Measurements from ENCODE around the gene ILDR1. TPM values are rescaled to one million over a fixed set of nuclear protein-coding genes. Genes with fewer than 3 reads are reported as not detected.
A peak's percentile ranks its signal among the peaks of the same experiment; 100 is the strongest.

The ILDR1 gene
- total RNA-seq, 2 experiments from 2014 or later = not detected

DNA sequence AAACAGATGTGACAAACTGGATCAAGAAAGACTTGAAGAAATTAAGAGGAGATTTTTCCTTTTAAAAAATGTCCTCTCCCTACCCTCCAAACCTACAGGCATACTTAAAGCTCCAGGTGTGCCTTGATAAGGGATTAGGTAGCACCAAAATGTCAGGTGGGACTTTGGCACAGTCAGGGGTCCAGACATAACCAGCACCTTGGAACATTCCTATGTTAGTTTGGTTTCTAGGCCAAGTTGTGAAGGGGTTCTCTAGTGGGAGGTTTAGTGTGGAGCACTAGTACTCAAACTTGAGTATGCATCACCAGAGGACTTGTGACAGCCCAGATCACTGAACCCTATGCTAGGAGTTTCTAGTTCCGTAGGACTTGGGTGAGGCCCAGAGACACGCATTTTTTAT lies 13.9 kb downstream of the ILDR1 start:
- no peak overlapping the region for H3K27ac Mint-ChIP-seq
- H3K4me1 Mint-ChIP-seq = no peaks in the 10 kb centered on the region
- POLR2A ChIA-PET = no interaction called here
- H3K4me3 Mint-ChIP-seq = no peak overlapping the region
- no peaks in the 10 kb centered on the region for H3K9me3 Mint-ChIP-seq
- H3K36me3 Mint-ChIP-seq = no peaks in the 10 kb centered on the region
- no peak for ATAC-seq (ENCODE audit: low read depth)
- no peak for DNase-seq
- peaks cover 28% of the 10 kb centered on the region for H3K27me3 Mint-ChIP-seq

GRCh38 chr3:122006267-122006666 lies 15.8 kb downstream of the ILDR1 start:
- ATAC-seq (ENCODE audit: low read depth) = no peak
- Mint-ChIP-seq H3K4me3 (no peak overlapping the region), H3K27ac (no peak overlapping the region), H3K36me3 (no peaks in the 10 kb centered on the region), H3K4me1 (no peaks in the 10 kb centered on the region), H3K9me3 (no peaks in the 10 kb centered on the region), H3K27me3 (peaks cover 26% of the 10 kb centered on the region)
- no peak for DNase-seq
- POLR2A ChIA-PET = no interaction called here

DNA sequence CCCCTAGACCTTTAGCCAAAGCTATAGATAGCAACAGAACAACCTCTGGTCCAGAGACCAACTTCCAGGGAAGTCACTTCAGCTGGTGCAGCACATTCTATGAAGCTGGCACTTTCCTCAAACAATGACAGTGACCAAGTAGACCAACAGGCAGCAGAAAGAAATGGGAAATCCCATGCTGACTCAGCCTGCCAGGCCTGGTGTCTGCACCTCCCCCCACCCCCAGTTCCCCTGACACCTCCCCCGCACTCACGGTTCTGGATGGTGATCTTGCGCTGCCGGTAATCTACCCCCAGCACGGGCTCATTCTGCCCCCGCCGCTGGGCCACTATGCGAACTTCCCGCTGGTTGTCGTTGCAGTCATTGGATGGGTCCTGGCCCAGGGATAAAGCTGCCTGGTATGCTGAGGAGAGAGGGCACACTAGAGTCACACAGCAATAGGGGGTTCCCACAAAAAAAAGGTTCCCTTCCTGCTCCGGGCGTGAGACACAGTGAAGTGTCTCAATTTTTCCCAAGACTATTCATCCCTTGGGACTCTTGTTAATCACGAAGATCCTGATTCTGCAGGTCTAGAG lies 17.0 kb downstream of the ILDR1 start:
- POLR2A ChIA-PET = no interaction called here
- Mint-ChIP-seq H3K4me1 (no peaks in the 10 kb centered on the region), H3K27ac (no peak overlapping the region), H3K36me3 (no peaks in the 10 kb centered on the region), H3K27me3 (peaks cover 28% of the 10 kb centered on the region), H3K4me3 (no peak overlapping the region), H3K9me3 (no peaks in the 10 kb centered on the region)
- ATAC-seq (ENCODE audit: low read depth) (no peak), DNase-seq (no peak)

DNA sequence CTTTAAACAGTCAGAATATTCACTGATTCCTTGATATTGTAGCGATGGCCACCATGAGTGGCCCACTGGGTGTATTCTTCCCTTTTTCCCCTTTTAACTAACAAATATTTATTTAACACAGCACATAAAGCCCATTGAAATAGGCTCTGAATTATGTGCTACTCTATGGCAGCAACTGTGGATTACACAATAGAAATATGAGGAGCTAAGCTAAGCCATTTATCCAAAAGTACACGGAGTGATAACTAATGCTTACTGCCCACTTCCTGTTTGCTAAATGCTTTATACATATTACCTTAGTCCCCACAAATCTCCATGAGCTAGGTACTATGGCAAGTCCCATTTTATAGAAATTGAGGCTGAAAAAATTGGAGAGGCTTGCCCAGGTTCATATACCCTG lies 17.9 kb downstream of the ILDR1 start:
- H3K9me3 Mint-ChIP-seq = no peaks in the 10 kb centered on the region
- ATAC-seq (ENCODE audit: low read depth) (no peak), DNase-seq (no peak)
- POLR2A ChIA-PET = no interaction called here
- no peaks in the 10 kb centered on the region for H3K36me3 Mint-ChIP-seq
- no peak overlapping the region for H3K27ac Mint-ChIP-seq
- no peaks in the 10 kb centered on the region for H3K4me1 Mint-ChIP-seq
- peaks cover 28% of the 10 kb centered on the region for H3K27me3 Mint-ChIP-seq
- no peak overlapping the region for H3K4me3 Mint-ChIP-seq

- Mint-ChIP-seq H3K27me3 (peaks cover 28% of the 10 kb centered on the region), H3K9me3 (no peaks in the 10 kb centered on the region), H3K4me1 (peaks cover 3% of the 10 kb centered on the region), H3K27ac (no peak overlapping the region), H3K4me3 (no peak overlapping the region), H3K36me3 (no peaks in the 10 kb centered on the region)
- DNase-seq (no peak), ATAC-seq (ENCODE audit: low read depth) (no peak)
- POLR2A ChIA-PET = no interaction called here
Measured at GRCh38 chr3:122003606-122004005, 18.4 kb downstream of the ILDR1 start.

GRCh38 chr3:122003112-122003511 lies 18.9 kb downstream of the ILDR1 start:
- peaks cover under 1% of the 10 kb centered on the region for H3K36me3 Mint-ChIP-seq
- no peak overlapping the region for H3K27ac Mint-ChIP-seq
- no peaks in the 10 kb centered on the region for H3K9me3 Mint-ChIP-seq
- ATAC-seq (ENCODE audit: low read depth) = no peak
- H3K4me3 Mint-ChIP-seq = no peak overlapping the region
- DNase-seq = no peak
- POLR2A ChIA-PET = no interaction called here
- peaks cover 6% of the 10 kb centered on the region for H3K4me1 Mint-ChIP-seq
- H3K27me3 Mint-ChIP-seq = peaks cover 28% of the 10 kb centered on the region

- Mint-ChIP-seq H3K4me1 (peaks cover 10% of the 10 kb centered on the region), H3K27me3 (peaks cover 28% of the 10 kb centered on the region), H3K27ac (no peak overlapping the region), H3K36me3 (peaks cover 3% of the 10 kb centered on the region), H3K4me3 (no peak overlapping the region), H3K9me3 (no peaks in the 10 kb centered on the region)
- no peak for DNase-seq
- ATAC-seq (ENCODE audit: low read depth) = no peak
- POLR2A ChIA-PET = no interaction called here
Measured at GRCh38 chr3:122002611-122003010, 19.4 kb downstream of the ILDR1 start.

DNA sequence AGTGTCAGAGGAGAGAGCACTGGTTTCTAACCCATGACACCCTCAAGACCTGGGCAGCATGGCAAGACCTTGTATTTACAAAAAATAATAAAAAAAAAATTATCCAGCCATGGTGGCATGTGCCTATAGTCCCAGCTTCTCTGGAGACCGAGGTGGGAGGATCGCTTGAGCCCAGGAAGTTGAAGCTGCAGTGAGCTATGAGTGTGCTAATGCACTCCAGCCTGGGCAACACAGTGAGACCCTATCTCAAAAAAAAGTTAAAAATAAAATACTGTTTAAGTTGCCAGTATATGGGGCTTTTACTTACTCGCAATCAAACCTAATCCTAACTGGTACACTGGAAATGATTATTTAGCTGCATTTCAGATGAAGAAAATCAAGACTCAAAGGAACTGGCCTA lies 20.2 kb downstream of the ILDR1 start:
- peaks cover 28% of the 10 kb centered on the region for H3K27me3 Mint-ChIP-seq
- H3K4me3 Mint-ChIP-seq = no peak overlapping the region
- no peak overlapping the region for H3K27ac Mint-ChIP-seq
- H3K36me3 Mint-ChIP-seq = peaks cover 3% of the 10 kb centered on the region
- peaks cover 10% of the 10 kb centered on the region for H3K4me1 Mint-ChIP-seq
- no peak for DNase-seq
- POLR2A ChIA-PET = no interaction called here
- no peaks in the 10 kb centered on the region for H3K9me3 Mint-ChIP-seq
- no peak for ATAC-seq (ENCODE audit: low read depth)

DNA sequence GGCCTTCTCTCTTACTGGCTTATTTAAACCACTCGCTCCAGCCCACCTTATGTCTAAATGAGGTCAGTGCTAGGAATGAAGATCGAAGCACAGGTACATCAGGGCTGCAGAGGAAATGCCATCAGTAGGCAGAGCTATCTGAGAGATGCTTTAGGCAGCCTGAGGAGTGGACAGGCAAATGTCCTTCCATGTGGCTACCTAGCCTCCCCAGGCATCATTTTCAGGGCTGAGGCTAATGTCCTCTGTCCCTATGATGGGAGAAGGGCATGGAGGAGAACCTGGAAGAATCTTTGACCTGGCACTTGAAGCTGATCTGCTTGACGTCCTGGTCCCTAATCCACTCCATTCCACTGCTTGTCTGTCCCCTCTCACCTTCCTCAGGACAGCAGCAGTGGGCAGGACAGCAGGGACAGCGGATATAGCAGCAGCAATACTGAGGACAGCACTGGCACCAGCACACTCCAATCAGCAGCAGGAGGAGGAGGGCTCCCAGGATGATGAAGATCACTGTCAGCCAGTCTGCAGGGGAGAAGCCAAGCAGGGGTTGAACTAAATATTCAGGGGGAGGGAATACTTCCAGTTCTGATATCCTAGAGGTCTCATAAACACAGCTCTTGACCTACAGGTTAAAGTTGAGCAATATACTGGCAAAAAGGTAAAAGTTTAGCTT lies 21.0 kb downstream of the ILDR1 start:
- Mint-ChIP-seq H3K36me3 (peaks cover 3% of the 10 kb centered on the region), H3K27me3 (peaks cover 25% of the 10 kb centered on the region), H3K9me3 (no peaks in the 10 kb centered on the region), H3K4me1 (peaks cover 11% of the 10 kb centered on the region), H3K27ac (no peak overlapping the region), H3K4me3 (no peak overlapping the region)
- POLR2A ChIA-PET = no interaction called here
- ATAC-seq (ENCODE audit: low read depth) (no peak), DNase-seq (no peak)

- ATAC-seq (ENCODE audit: low read depth) (no peak), DNase-seq (no peak)
- H3K9me3 Mint-ChIP-seq = no peaks in the 10 kb centered on the region
- H3K4me1 Mint-ChIP-seq = peaks cover 22% of the 10 kb centered on the region
- POLR2A ChIA-PET = no interaction called here
- no peak overlapping the region for H3K27ac Mint-ChIP-seq
- H3K27me3 Mint-ChIP-seq = peaks cover 25% of the 10 kb centered on the region
- H3K36me3 Mint-ChIP-seq = peaks cover 3% of the 10 kb centered on the region
- H3K4me3 Mint-ChIP-seq = no peak overlapping the region
Measured at GRCh38 chr3:121999931-122000330, 22.1 kb downstream of the ILDR1 start.

DNA sequence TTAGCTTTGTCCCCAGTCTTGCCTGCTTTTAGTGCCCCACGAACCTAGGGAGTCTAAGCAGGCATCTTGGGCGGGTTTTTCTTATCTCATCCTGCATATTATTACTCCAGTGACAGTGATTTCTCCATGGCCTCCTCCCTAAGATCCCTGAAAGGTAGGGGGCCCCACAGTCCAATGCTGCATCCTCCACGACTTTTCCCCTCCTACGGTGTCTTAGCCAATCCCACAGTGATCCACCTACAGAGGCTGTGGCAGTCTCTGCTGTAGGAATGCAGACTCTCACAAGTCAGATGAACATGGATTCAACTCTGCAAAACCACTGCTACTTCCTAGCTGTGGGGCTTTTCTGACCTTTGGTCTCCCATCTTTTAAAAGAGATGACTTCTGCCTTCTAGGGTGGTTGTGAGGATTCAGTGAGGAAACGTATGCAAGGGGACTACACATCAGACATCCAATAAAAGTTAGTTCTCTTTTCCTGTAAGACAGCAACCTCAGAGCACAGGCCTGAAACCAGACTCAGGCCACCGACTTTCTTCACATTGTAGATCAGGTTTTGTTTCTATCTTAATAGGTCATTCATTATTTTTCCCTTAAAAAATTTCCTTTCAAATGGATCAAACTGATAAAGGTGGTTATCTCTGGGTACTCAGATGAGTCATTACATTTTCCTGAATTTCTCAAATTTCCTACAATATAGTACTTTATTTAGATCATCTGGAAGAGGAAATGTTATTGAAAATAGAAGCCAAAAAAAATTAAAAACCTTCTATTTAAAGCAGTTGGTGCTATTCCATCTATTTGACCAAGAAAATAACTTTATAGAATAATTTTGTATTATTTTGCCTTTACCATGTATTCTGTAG lies 23.2 kb downstream of the ILDR1 start:
- POLR2A ChIA-PET = no interaction called here
- ATAC-seq (ENCODE audit: low read depth) (no peak), DNase-seq (no peak)
- Mint-ChIP-seq H3K27ac (peak overlapping the region; percentile 42), H3K4me3 (no peak overlapping the region), H3K9me3 (no peaks in the 10 kb centered on the region), H3K27me3 (peaks cover 21% of the 10 kb centered on the region), H3K4me1 (peaks cover 26% of the 10 kb centered on the region), H3K36me3 (peaks cover 3% of the 10 kb centered on the region)

DNA sequence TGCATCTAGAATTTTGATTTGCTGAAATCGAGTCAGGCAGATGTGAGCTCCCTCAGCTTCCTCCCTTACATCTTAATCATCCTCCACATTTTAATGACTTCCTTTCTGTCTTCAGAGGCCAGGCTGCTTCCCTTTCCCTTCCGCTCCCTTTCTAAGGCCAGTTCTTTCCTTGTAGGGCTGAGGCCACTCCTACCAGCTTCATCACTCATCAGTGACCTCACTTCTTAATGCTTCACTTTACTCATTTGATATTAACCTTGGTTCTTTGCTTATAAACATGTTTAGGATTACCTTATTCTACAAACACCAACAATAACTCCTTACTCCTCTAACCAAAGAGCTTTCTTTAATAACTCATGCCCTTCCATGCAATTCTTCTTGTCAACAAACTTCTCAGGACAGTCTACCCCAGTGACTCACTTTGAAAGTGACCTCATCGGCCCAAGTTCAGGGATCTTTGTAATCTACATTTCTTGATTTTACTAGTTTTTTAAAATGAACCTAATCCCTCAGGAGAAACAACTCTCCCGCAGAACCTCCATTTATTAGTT lies 23.9 kb downstream of the ILDR1 start:
- Mint-ChIP-seq H3K9me3 (no peaks in the 10 kb centered on the region), H3K36me3 (peaks cover 3% of the 10 kb centered on the region), H3K4me3 (no peak overlapping the region), H3K27me3 (peaks cover 16% of the 10 kb centered on the region), H3K27ac (peak overlapping the region; percentile 2), H3K4me1 (peaks cover 26% of the 10 kb centered on the region)
- DNase-seq (no peak), ATAC-seq (ENCODE audit: low read depth) (no peak)
- POLR2A ChIA-PET = no interaction called here

DNA sequence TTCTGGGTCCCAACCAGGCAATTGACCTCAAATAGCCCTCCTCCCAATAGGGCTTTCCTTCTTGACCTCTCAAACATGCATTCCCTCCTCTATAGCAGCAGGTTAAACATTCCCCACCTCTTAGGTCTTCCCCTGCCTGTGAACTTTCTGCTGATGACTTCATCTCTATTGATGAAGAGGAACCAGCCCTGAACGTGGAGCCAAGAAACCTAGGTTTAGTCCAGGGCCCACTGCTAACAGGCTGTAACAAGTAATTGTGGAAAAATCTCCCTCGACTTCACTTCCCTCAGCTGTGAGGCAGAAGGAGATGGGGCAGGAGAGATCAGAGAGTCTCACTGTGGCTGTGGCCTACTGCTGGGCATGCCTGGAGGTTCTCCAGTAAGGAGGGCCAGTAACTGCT lies 24.7 kb downstream of the ILDR1 start:
- POLR2A ChIA-PET = no interaction called here

GRCh38 chr3:121996441-121996840 lies 25.6 kb downstream of the ILDR1 start:
- Mint-ChIP-seq H3K27ac (peak overlapping the region; percentile 3), H3K4me3 (no peak overlapping the region), H3K27me3 (peaks cover 5% of the 10 kb centered on the region), H3K9me3 (no peaks in the 10 kb centered on the region), H3K4me1 (peaks cover 26% of the 10 kb centered on the region), H3K36me3 (peaks cover 3% of the 10 kb centered on the region)
- DNase-seq (no peak), ATAC-seq (ENCODE audit: low read depth) (no peak)
- POLR2A ChIA-PET = no interaction called here

More for the DNA sequence above, 24.7 kb downstream of the ILDR1 start:
- H3K4me3 Mint-ChIP-seq = no peak overlapping the region
- no peak for DNase-seq
- peaks cover 3% of the 10 kb centered on the region for H3K36me3 Mint-ChIP-seq
- peaks cover 26% of the 10 kb centered on the region for H3K4me1 Mint-ChIP-seq
- H3K27ac Mint-ChIP-seq = no peak overlapping the region
- peaks cover 9% of the 10 kb centered on the region for H3K27me3 Mint-ChIP-seq
- no peaks in the 10 kb centered on the region for H3K9me3 Mint-ChIP-seq
- ATAC-seq (ENCODE audit: low read depth) = no peak
